Testis (tissue), 2 donors: ENCODE results near the gene SLC16A8.

Source experiments
- POLR2A ChIP-seq: fragments of 450-650 bp; IDR thresholded peaks from one replicate; pipeline ENCODE4 v1.6.1; 2017; ENCODE audit warnings: antibody characterized with exemption, mild to moderate bottlenecking, moderate library complexity
- TF ChIP-seq, protein P1 (sequence below), 3 experiments: fragments of 450-650 bp in 2 of 3; fragments of 200-600 bp in 1 of 3; sonication (generic) in 1 of 3; IDR thresholded peaks; one replicate each; pipeline ENCODE4 v1.5.1; 2016 to 2019; ENCODE audit warnings: antibody characterized with exemption in 3 of 3, mild to moderate bottlenecking in 2 of 3, moderate library complexity in 1 of 3

DNA sequence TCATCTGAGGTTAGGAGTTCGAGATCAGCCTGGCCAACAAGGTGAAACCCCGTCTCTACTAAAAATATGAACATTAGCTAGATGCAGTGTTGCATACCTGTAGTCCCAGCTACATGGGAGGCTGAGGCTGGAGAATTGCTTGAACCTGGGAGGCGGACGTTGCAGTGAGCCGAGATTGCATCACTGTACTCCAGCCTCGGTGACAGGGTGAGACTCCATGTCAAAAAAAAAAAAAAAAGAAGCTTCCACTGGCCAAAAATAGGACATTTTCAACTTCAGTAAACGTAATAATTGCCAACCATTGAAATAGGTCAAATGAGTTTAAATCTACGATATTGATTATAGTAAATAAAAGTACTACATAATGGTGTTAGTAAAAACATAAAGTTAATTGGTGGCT is 19.7 kb upstream of the SLC16A8 start:
- TF ChIP-seq, protein P1, sequence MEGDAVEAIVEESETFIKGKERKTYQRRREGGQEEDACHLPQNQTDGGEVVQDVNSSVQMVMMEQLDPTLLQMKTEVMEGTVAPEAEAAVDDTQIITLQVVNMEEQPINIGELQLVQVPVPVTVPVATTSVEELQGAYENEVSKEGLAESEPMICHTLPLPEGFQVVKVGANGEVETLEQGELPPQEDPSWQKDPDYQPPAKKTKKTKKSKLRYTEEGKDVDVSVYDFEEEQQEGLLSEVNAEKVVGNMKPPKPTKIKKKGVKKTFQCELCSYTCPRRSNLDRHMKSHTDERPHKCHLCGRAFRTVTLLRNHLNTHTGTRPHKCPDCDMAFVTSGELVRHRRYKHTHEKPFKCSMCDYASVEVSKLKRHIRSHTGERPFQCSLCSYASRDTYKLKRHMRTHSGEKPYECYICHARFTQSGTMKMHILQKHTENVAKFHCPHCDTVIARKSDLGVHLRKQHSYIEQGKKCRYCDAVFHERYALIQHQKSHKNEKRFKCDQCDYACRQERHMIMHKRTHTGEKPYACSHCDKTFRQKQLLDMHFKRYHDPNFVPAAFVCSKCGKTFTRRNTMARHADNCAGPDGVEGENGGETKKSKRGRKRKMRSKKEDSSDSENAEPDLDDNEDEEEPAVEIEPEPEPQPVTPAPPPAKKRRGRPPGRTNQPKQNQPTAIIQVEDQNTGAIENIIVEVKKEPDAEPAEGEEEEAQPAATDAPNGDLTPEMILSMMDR (IDR thresholded peaks at IDR 0.05) = no peak
- no peak for TF ChIP-seq POLR2A
